Stimulated activated CD4-positive, alpha-beta T cell treated with anti-CD3 and anti-CD28 coated beads, Interleukin-1b, Interleukin-23, amount 100 ng/mL, for 48 hours (primary cell): ENCODE measurements around the gene ZNF79.

Experiments used
- DNase-seq: peaks from one replicate; pipeline ENCODE4 v3.0.0-alpha.2; 2020

Gene ZNF79

GRCh38 chr9:127423934-127424675 is at the start of gene ZNF79:
TSS of gene ZNF79 (plus strand) at chr9:127424382. CDS start at chr9:127424788, 406 bp downstream.
- peak; percentile 93 for DNase-seq

- no peak for DNase-seq
Observed at GRCh38 chr9:127380479-127380878, 43.7 kb upstream of the ZNF79 start.

GRCh38 chr9:127382541-127382940 is 41.6 kb upstream of the ZNF79 start:
- DNase-seq: no peak

- DNase-seq: no peak
Observed at GRCh38 chr9:127384016-127384730, 40.0 kb upstream of the ZNF79 start.

GRCh38 chr9:127384901-127385300 is 39.3 kb upstream of the ZNF79 start:
- no peak for DNase-seq

GRCh38 chr9:127386249-127386648 is 37.9 kb upstream of the ZNF79 start:
- DNase-seq: no peak

- no peak for DNase-seq
Observed at GRCh38 chr9:127386981-127387380, 37.2 kb upstream of the ZNF79 start.

- DNase-seq: peak; percentile 86
Observed at GRCh38 chr9:127388037-127388855, 35.9 kb upstream of the ZNF79 start.

- no peak for DNase-seq
Observed at GRCh38 chr9:127388856-127389238, 35.3 kb upstream of the ZNF79 start.

GRCh38 chr9:127389381-127390247 is 34.6 kb upstream of the ZNF79 start:
- DNase-seq: no peak

- DNase-seq: no peak
Observed at GRCh38 chr9:127390248-127390545, 34.0 kb upstream of the ZNF79 start.

- no peak for DNase-seq
Observed at GRCh38 chr9:127390563-127390962, 33.6 kb upstream of the ZNF79 start.

- DNase-seq: no peak
Observed at GRCh38 chr9:127392166-127392565, 32.0 kb upstream of the ZNF79 start.

GRCh38 chr9:127392976-127393375 is 31.2 kb upstream of the ZNF79 start:
- no peak for DNase-seq

GRCh38 chr9:127393645-127394044 is 30.5 kb upstream of the ZNF79 start:
- no peak for DNase-seq

GRCh38 chr9:127395497-127396252 is 28.5 kb upstream of the ZNF79 start:
- no peak for DNase-seq

GRCh38 chr9:127396253-127396807 is 27.9 kb upstream of the ZNF79 start:
- no peak for DNase-seq

GRCh38 chr9:127396808-127397645 is 27.2 kb upstream of the ZNF79 start, which contains the start of gene SLC2A8:
TSS of gene SLC2A8 (plus strand) at chr9:127397169. CDS start at chr9:127397231, 62 bp downstream.
- DNase-seq: peak; percentile 94

- no peak for DNase-seq
Observed at GRCh38 chr9:127397646-127398274, 26.4 kb upstream of the ZNF79 start.

- DNase-seq: no peak
Observed at GRCh38 chr9:127398275-127398647, 25.9 kb upstream of the ZNF79 start.
